Activated CD4-positive, alpha-beta T cell treated with anti-CD3 and anti-CD28 coated beads, Interleukin-2, Interleukin-6, amounts not matched to agents 100 ng/mL and 50 ng/mL, durations not matched to agents 16 hours and 8 hours (primary cell): Measurements from ENCODE around the gene MYO18A.

Source experiments
- DNase-seq: peaks from one replicate; pipeline ENCODE4 v3.0.0-alpha.2; 2020

MYO18A gene

GRCh38 chr17:29145289-29146073 is 34.7 kb downstream of the MYO18A start:
- peak; percentile 83 for DNase-seq

- DNase-seq: peak; percentile 42
Measured at GRCh38 chr17:29143894-29144293, 36.3 kb downstream of the MYO18A start.

GRCh38 chr17:29141514-29141876 is 38.7 kb downstream of the MYO18A start:
- peak; percentile 46 for DNase-seq

- DNase-seq: peak; percentile 63
Measured at GRCh38 chr17:29140631-29141513, 39.3 kb downstream of the MYO18A start.

DNA sequence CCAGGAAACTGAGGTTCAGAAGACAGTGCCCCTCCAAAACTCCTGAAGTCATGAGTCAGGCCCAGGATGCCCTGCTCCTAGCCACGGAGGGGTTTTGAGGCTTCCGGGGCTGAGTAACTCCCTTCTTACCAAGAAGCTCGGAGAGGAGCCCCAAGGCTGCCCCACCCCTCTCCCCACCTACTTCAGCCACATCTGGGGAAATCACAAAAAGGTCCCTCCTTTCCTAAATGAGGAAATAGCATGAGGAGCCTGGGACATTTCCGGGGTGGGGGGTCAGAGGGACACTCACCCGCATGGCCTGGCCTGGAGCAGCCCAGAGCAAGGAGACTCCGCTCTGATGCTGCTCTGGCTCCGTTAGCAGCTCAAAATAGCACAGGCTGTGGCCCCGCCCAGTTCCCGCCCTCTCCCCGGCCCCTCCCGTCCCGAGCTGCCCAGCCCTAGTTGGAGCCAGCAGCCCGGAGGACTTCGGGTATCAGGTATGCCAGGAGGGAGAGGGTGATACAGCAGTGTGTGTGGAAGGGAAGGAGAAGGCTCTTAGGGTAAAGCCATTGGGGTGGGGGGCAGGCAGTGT is 40.1 kb downstream of the MYO18A start:
- peak; percentile 94 for DNase-seq

DNA sequence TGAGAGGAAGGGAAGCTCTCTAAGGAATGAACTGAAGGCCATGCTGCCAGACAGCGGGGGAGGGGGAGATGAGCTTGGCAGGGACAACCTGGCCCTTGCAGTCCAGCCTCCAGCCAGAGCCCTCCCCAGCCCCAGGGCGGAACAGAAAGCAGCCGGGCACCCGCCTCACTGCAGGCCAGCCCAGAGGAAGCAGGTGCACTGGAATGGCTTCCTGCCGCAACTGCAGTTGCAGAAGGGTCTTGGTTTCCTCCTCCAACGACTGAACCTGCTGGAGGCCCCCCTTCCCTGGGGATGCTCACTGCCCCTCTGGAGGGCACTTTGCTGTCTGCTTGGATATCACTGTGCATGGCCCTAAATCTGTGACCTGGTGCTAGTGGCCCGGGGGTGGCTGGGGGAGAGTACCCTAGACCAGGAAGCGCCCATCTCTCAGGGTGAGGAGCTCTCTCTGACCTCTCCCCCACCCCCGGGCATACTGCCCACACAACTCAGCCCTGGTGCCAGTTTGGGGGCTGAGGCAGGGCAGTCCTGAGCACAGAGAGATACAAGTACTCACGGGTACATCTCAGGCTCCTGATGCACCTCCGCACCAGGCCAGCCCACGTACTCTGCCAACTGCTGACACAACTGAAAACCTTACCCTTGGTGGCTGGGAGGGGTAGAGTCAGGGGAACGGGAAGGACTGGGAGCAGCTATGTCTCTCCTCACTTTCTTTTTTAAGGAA is 41.1 kb downstream of the MYO18A start:
- peak; percentile 67 for DNase-seq

DNA sequence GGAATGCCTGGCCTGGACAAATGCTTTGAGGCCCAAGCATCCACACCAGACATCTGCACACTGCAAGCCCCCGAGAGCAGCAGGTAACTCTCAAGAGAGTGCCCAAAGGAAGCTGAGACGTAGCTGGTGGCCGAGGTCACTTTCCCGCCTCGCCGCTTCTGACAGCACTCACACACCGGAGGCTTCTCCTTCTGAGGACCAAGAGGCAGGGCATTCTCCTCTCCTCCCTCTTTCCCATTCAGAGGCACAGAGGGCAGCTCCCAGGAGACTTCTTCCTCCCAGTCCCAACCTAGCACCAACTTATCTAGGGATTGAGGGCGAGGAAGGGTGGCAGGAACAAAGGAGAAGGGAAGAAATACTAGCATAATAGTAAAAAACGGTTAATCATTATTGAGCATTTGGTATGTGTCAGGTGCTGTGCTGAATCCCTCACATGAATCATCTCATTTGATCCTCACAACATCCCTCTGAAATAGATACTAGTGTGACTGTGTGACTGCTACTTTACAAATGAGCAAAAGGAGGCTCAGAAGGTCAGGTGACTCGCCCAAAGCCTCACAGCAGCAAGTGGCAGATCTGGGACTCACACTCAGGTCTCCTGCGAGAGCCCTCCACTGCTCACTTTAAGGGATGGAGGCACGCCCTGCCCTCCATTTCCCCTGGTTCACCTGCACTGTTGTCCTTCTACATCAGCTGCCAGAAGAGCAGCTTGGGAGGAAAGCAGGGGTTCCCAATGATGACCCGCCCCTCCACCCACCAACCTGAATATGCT is 41.8 kb downstream of the MYO18A start:
- DNase-seq: peak; percentile 91

DNA sequence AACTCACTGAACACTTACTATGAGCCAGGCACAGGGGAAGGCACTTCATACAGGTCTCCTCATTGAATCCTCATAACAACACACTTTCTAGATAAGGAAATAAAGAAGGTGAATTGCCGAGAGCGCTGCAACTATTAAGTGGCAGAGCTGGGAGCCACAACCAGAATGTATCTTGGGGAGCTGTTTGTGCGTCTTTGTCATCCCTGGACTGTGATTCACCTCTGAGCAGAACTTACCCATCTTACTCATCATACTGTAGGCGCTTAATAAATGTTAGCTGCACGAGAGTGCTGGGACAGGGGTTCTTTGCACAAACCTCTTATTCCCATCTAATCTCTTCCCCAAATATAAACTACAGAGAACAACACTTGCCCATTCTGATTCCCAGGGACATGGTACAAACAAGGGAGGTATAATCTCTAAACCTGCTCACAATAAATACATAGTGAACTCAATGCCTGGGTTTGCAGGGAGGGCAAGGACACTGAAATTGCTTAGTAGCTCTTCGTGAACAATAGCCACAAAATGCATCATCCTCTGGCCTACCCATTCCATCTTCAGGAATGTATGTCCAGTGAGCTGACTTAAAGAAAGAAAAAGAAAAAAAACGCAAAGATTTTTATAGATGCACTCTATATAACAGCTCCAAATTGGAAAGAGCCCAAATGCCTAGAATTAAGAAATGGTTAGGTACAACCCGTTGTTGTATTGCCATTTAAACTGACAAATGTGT is 43.0 kb downstream of the MYO18A start:
- DNase-seq: peak; percentile 82

DNA sequence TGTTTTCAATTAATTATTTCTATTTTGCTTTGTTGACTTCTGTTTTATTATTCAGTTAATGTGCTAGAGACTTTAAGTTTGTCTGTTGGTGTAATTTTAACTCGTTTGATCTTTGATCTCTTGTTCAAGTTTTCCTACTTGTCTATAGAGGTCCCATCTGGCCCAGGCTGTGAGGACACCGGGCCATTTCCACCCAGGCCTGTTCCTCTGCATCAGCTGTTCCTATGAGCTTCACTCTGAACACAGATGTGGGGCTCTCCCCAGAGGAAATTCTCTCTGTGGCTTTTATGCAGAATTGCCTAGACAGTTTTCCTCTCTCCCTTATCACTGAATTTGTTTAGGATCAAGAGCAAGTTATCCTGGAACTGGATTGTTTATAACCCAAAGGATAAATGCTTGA is 44.7 kb downstream of the MYO18A start:
- DNase-seq: no peak

GRCh38 chr17:29133121-29133713 is 47.0 kb downstream of the MYO18A start:
- no peak for DNase-seq

GRCh38 chr17:29131814-29132682 is 48.1 kb downstream of the MYO18A start:
- DNase-seq: no peak

- DNase-seq: no peak
Measured at GRCh38 chr17:29129731-29130130, 50.5 kb downstream of the MYO18A start.

DNA sequence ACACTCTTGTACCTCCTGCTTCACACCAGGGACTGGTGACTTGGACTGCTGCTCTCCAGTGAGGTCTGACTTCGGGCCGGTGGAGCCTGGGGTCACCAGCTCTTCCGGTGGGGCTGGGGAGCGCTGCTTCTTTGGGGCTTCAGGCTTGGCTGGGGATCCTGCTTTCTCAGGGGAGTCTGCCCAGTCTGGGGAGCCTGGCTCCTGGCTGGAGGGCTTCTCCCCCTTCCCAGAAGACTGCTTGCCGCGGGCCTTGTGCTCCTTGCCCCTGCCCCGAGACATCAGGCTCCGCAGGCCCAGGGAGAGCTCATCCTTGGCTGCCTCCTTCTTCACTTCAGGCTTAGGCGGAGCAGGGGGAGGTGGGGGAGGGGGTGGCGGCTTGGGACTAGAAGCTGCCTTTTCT is 52.4 kb downstream of the MYO18A start:
- DNase-seq: no peak

- DNase-seq: no peak
Measured at GRCh38 chr17:29126268-29126930, 53.8 kb downstream of the MYO18A start.

DNA sequence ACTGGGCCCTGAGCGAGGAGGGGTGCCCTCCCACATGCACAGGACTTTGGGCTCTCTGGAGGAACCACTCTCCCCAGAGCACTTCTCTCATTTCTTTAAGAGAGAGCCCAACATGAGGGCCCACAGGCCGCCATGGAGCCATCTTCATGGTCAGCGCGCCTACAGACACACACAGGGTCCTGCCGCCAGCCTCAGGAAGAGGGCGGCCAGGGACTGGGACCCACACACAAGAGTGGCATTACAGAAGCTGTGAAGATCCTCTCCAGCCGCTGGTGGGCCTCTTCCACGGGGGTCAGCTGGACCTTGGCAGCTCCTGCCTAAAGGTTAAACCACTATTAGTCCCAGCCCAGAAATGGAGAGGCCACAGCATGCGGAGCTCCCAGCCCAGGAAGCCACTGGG is 54.5 kb downstream of the MYO18A start:
- no peak for DNase-seq

GRCh38 chr17:29124925-29125273 is 55.3 kb downstream of the MYO18A start:
- no peak for DNase-seq

DNA sequence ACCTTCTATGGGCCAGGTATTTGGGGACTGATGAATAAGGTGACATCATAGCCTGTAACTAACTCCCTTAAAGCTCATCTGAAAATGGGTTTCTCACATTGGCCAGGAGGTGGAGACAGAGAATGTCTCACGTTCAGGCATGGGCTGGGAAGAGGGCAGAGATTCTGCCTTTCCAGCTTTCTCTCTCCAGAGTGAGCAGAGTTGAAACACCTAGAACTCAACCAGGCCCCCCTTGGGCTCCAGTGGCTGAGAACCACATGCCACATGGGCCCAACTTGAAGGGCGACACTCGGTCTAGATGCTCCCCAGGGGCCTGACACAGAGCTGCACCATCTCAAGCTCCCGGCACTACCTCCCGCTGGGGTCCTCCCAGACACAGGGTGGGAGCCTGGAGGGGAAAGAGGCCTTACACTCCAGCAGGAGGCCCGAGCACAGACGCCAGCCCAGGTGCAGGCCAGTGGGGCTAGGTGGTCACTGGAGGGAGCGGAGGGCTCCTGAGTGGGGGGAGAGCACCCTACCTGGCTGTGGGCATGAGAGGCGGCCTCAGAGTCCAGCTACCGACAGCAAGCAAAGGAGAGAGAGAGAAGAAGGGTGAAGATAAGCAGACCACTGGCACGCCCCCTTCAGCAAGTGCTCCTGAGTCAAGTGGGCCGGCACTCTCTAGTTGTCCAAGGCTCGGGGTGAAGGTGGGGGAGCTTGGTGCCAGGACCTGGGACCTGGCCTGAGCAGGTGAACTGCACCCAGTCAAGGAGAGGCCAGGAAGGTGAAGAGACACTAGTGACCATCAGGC is 55.9 kb downstream of the MYO18A start:
- peak; percentile 69 for DNase-seq

DNA sequence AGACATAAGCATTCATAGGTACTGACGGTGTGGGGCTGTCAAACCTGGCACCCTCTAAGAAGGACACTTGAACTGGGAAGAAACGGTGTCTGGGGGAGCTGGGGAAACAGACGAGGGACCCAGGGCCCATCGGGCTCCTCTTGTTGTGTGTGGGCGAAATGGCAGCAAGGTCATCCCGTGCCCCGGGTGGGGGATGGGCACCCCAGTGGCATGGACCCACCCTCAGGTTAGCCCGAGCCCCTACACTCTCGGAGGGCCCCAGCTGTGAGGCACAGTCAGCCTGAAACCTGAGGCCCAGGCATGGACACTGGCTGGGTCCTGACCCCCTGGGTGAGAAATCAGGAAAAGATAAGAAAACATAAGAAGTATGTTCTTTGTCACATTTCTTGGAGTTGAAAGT is 57.1 kb downstream of the MYO18A start:
- no peak for DNase-seq

DNA sequence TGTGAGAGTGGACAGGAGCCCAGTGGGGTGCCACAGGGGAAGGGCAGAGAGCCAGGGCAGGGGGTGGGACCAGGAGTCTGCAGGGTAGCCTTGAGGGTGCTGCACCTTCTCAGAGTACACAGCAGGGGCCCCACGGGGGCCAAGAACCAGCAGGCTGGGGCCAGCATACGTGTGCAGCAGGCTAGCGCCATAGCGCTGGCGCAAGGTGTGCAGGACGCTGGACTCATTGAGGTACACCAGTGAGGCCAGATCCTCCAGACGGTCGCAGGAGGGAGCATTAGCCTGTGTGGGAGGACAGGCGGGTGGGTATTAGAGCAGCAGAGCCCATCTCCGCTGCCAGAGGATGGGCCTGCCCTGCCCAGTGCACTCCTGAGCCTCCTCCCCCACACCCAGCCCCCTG is 58.8 kb downstream of the MYO18A start:
- DNase-seq: no peak
